22Rv1 (cell line): ENCODE measurements around the gene TOP3B.

Source experiments
- ZFX ChIP-seq: fragments of 450-650 bp; IDR thresholded peaks from 2 replicates; pipeline ENCODE4 v1.6.1; 2017; ENCODE audit warnings: antibody characterized with exemption, borderline replicate concordance
- TF ChIP-seq, protein P1 (sequence below): fragments of 450-650 bp; IDR thresholded peaks from 2 replicates; pipeline ENCODE4 v1.5.1; 2017; ENCODE audit warnings: mild to moderate bottlenecking

DNA sequence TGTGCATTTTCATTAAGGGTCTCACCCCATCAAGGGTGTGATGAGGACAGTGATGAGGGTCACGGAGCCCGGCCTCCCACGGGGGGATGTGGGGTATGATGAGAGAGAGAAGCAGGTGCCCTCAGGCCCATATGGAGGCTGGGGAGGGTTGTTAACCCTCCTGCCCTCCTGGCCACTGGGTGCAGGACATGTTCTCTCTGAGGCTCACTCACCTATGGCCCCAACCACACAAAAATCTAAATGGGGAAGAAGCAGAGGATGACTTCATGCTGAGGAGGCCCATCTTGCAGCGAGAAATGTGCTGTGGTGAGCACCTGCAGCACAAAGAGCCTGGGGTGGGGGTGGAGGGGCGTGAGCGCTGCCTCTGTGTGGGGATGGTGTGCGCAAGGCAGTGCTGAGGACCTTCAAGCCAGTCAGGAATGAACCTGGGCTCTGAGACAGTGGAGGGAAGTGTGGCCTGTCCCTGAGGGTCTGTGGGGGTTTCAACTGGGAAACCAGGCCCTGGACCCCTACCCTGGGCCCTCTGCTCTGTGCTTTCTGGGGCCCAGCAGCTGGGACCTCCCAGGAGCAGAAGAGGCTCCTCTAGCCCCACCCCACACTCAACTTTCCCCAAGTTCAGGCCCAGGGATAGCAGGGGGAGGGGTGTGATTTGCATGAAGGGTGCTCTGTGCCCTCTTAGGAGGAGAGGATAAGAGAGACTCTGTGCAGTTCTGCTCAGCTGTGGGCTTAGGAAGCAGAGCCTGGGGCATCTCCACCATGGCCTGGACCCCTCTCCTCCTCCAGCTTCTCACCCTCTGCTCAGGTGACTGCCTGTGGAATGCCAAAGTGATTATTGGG is 43.0 kb upstream of the TOP3B start:
- TF ChIP-seq, protein P1, sequence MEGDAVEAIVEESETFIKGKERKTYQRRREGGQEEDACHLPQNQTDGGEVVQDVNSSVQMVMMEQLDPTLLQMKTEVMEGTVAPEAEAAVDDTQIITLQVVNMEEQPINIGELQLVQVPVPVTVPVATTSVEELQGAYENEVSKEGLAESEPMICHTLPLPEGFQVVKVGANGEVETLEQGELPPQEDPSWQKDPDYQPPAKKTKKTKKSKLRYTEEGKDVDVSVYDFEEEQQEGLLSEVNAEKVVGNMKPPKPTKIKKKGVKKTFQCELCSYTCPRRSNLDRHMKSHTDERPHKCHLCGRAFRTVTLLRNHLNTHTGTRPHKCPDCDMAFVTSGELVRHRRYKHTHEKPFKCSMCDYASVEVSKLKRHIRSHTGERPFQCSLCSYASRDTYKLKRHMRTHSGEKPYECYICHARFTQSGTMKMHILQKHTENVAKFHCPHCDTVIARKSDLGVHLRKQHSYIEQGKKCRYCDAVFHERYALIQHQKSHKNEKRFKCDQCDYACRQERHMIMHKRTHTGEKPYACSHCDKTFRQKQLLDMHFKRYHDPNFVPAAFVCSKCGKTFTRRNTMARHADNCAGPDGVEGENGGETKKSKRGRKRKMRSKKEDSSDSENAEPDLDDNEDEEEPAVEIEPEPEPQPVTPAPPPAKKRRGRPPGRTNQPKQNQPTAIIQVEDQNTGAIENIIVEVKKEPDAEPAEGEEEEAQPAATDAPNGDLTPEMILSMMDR = no peak
- TF ChIP-seq ZFX = no peak
